H1 (cell line): ENCODE results near the gene LINC00632. TPM values are rescaled to one million over a fixed set of nuclear protein-coding genes. Genes with fewer than 3 reads are reported as not detected.
A peak's percentile ranks its signal among the peaks of the same experiment; 100 is the strongest.

ENCODE experiments used
- CTCF ChIA-PET: fragments of 300-600 bp; sonication (Branson Sonifier 250); formaldehyde crosslinking; loops from one replicate; lab custom pipeline; 2021; ENCODE audit not compliant: partially characterized antibody; lab: Charles Lee
- POLR2A ChIA-PET: fragments of 300-600 bp; sonication (Branson Sonifier 250); formaldehyde crosslinking; loops from one replicate; lab custom pipeline; 2021; ENCODE audit warnings: inconsistent platforms; ENCODE audit not compliant: partially characterized antibody; lab: Charles Lee
- DNase-seq, 2 experiments: peaks; one replicate each; pipeline versions ENCODE4 v3.0.0 to v3.0.0-alpha.2; 2010 to 2022; ENCODE audit warnings: low spot score in 2 of 2, low read depth in 1 of 2, mixed read lengths in 1 of 2
- FAIRE-seq: peaks from 2 replicates; lab custom pipeline; 2011; peaks lifted over from hg19 to GRCh38; lab: Jason Lieb, UNC
- H2AFZ ChIP-seq: 2 replicates; pipeline ENCODE4 v1.8.1; 2012; ENCODE audit warnings: low read length, inconsistent platforms
- H2AK5ac ChIP-seq: 2 replicates; pipeline ENCODE4 v1.6.1; 2013; ENCODE audit warnings: low read depth, low read length
- H2BK120ac ChIP-seq: replicated peaks from 2 replicates; pipeline ENCODE3; 2013; ENCODE audit warnings: low read depth, low read length, inconsistent platforms
- H2BK12ac ChIP-seq: 2 replicates; pipeline ENCODE4 v1.6.1; 2013; ENCODE audit warnings: low read depth, low read length
- H2BK15ac ChIP-seq: 2 replicates; pipeline ENCODE4 v1.6.1; 2013; ENCODE audit warnings: low read length
- H2BK20ac ChIP-seq: 2 replicates; pipeline ENCODE4 v1.6.1; 2013; ENCODE audit warnings: low read length
- H2BK5ac ChIP-seq: 2 replicates; pipeline ENCODE4 v1.6.1; 2013; ENCODE audit warnings: low read depth, low read length
- H3K14ac ChIP-seq: 2 replicates; pipeline ENCODE4 v1.6.1; 2013; ENCODE audit warnings: inconsistent platforms; ENCODE audit not compliant: insufficient read length
- H3K18ac ChIP-seq: 2 replicates; pipeline ENCODE4 v1.6.1; 2013; ENCODE audit warnings: low read length; ENCODE audit errors: extremely low read depth
- H3K23ac ChIP-seq: 2 replicates; pipeline ENCODE4 v1.6.1; 2013; ENCODE audit warnings: inconsistent platforms; ENCODE audit not compliant: insufficient read length
- H3K23me2 ChIP-seq: 2 replicates; pipeline ENCODE4 v1.6.1; 2013; ENCODE audit warnings: low read depth, low read length
- H3K27ac ChIP-seq: 2 replicates; pipeline ENCODE4 v1.6.1; 2011; ENCODE audit warnings: low read depth, low read length, inconsistent platforms
- H3K27me3 ChIP-seq, 4 experiments: replicated peaks in 1 of 4; 1 replicate in 1 of 4; 2 replicates in 3 of 4; pipeline versions ENCODE4 v1.6.1 to v1.8.1; 2011 to 2013; ENCODE audit warnings: low read length in 3 of 4, mild to moderate bottlenecking in 3 of 4, inconsistent platforms in 2 of 4, mixed read lengths in 2 of 4, moderate library complexity in 1 of 4; ENCODE audit not compliant: control insufficient read depth in 3 of 4, insufficient read depth in 3 of 4; ENCODE audit errors: extremely low read depth in 1 of 4
- H3K36me3 ChIP-seq, 4 experiments: 2 replicates each; pipeline versions ENCODE4 v1.6.1 to v1.8.1; 2011 to 2013; ENCODE audit warnings: mild to moderate bottlenecking in 4 of 4, low read length in 3 of 4, moderate library complexity in 2 of 4, control low read depth in 1 of 4, inconsistent platforms in 1 of 4; ENCODE audit not compliant: insufficient read depth in 4 of 4, control insufficient read depth in 2 of 4
- H3K4ac ChIP-seq: replicated peaks from 2 replicates; pipeline ENCODE3; 2013; ENCODE audit warnings: low read length, low read depth, mixed read lengths, inconsistent platforms; ENCODE audit not compliant: insufficient read length
- H3K4me1 ChIP-seq, 4 experiments: replicated peaks in 1 of 4; 1 replicate in 1 of 4; 2 replicates in 3 of 4; pipeline versions ENCODE4 v1.6.1 to v1.8.1; 2011 to 2013; ENCODE audit warnings: low read length in 3 of 4, inconsistent platforms in 2 of 4, mixed read lengths in 1 of 4; ENCODE audit not compliant: insufficient read depth in 4 of 4, control insufficient read depth in 3 of 4
- H3K4me2 ChIP-seq, 2 experiments: 2 replicates each; pipeline versions ENCODE4 v1.6.1 to v1.8.1; 2011 to 2013; ENCODE audit warnings: low read depth in 2 of 2, low read length in 2 of 2, control low read depth in 1 of 2, inconsistent platforms in 1 of 2, mild to moderate bottlenecking in 1 of 2; ENCODE audit not compliant: insufficient read depth in 1 of 2
- H3K4me3 ChIP-seq, 4 experiments: fragments of 200-600, 300-600 bp in 1 of 4; sonication (generic), shearing (Covaris generic), sonication (Bioruptor Twin) in 1 of 4; 2 replicates each; pipeline versions ENCODE4 v1.5.1 to v1.8.1; 2011 to 2016; ENCODE audit warnings: low read length in 4 of 4, low read depth in 3 of 4, control low read depth in 2 of 4, inconsistent platforms in 2 of 4, mild to moderate bottlenecking in 2 of 4, mixed read lengths in 1 of 4, moderate library complexity in 1 of 4; ENCODE audit not compliant: insufficient read depth in 2 of 4; ENCODE audit errors: extremely low read depth in 1 of 4
- H3K56ac ChIP-seq: replicated peaks from 2 replicates; pipeline ENCODE3; 2013; ENCODE audit warnings: low read depth, mild to moderate bottlenecking, mixed read lengths, low read length, inconsistent platforms; ENCODE audit not compliant: insufficient read length
- H3K79me1 ChIP-seq: 2 replicates; pipeline ENCODE4 v1.6.1; 2013; ENCODE audit warnings: low read depth, low read length, control low read depth
- H3K79me2 ChIP-seq, 2 experiments: 2 replicates each; pipeline versions ENCODE4 v1.6.1 to v1.8.1; 2012 to 2013; ENCODE audit warnings: low read length in 2 of 2, mild to moderate bottlenecking in 2 of 2, inconsistent platforms in 1 of 2; ENCODE audit not compliant: insufficient read depth in 2 of 2, control insufficient read depth in 1 of 2
- H3K9ac ChIP-seq, 4 experiments: replicated peaks in 1 of 4; 1 replicate in 1 of 4; 2 replicates in 3 of 4; pipeline versions ENCODE4 v1.6.1 to v1.8.1; 2011 to 2013; ENCODE audit warnings: low read depth in 3 of 4, low read length in 3 of 4, control low read depth in 2 of 4, mild to moderate bottlenecking in 2 of 4, moderate library complexity in 2 of 4, inconsistent platforms in 1 of 4; ENCODE audit errors: extremely low read depth in 1 of 4
- H3K9me3 ChIP-seq, 2 experiments: 2 replicates each; pipeline versions ENCODE4 v1.6.1 to v1.8.1; 2012 to 2013; ENCODE audit warnings: mild to moderate bottlenecking in 2 of 2, moderate library complexity in 2 of 2, control low read depth in 1 of 2, inconsistent platforms in 1 of 2, low read depth in 1 of 2, low read length in 1 of 2, mixed read lengths in 1 of 2; ENCODE audit not compliant: insufficient read depth in 2 of 2
- H4K20me1 ChIP-seq, 2 experiments: replicated peaks in 1 of 2; 2 replicates each; pipeline versions ENCODE3 to v1.8.1; 2011 to 2013; ENCODE audit warnings: inconsistent platforms in 2 of 2, low read length in 2 of 2, mild to moderate bottlenecking in 1 of 2; ENCODE audit not compliant: insufficient read depth in 2 of 2, control insufficient read depth in 1 of 2
- H4K5ac ChIP-seq: 2 replicates; pipeline ENCODE4 v1.6.1; 2013; ENCODE audit warnings: low read length, low read depth, mixed read lengths, inconsistent platforms; ENCODE audit not compliant: insufficient read length
- H4K8ac ChIP-seq: 2 replicates; pipeline ENCODE4 v1.8.0; 2013; ENCODE audit warnings: mild to moderate bottlenecking, moderate library complexity, low read length, inconsistent platforms; ENCODE audit not compliant: insufficient read depth; ENCODE audit errors: extremely low read depth
- H4K91ac ChIP-seq: replicated peaks from 2 replicates; pipeline ENCODE3; 2013; ENCODE audit warnings: low read length, mixed read lengths, inconsistent platforms; ENCODE audit not compliant: insufficient read length
- CTCF ChIP-seq, 3 experiments: IDR thresholded peaks; 1 replicate in 2 of 3; 2 replicates in 1 of 3; pipeline versions ENCODE4 v1.5.1 to v1.6.1; 2011; ENCODE audit warnings: low read length in 3 of 3, mild to moderate bottlenecking in 3 of 3, inconsistent platforms in 2 of 3, low read depth in 1 of 3, moderate library complexity in 1 of 3; ENCODE audit not compliant: insufficient read depth in 1 of 3; ENCODE audit errors: control extremely low read depth in 1 of 3
- RAD21 ChIP-seq, 2 experiments: IDR thresholded peaks in 1 of 2; conservative IDR thresholded peaks in 1 of 2; 2 replicates each; pipeline ENCODE4 v1.6.1; 2011; ENCODE audit warnings: low read depth in 2 of 2, low read length in 2 of 2, improper control_type of control experiment in 1 of 2, inconsistent platforms in 1 of 2, mild to moderate bottlenecking in 1 of 2, moderate library complexity in 1 of 2
- ZNF274 ChIP-seq: IDR thresholded peaks from 2 replicates; pipeline ENCODE4 v1.7.0; 2012; ENCODE audit warnings: low read length, borderline replicate concordance; ENCODE audit errors: extremely low read depth
- WGBS, 2 experiments: shearing (Covaris generic) in 1 of 2; methylation state at CpG; one replicate each; pipeline versions ENCODE4 v1.1.6 to v1.1.7; 2013 to 2015; ENCODE audit warnings: low lambda C conversion rate in 2 of 2, mixed read lengths in 2 of 2, inconsistent platforms in 1 of 2, low coverage in 1 of 2, missing lambda C conversion rate in 1 of 2; ENCODE audit not compliant: insufficient replicate concordance in 2 of 2, insufficient coverage in 1 of 2, insufficient read length in 1 of 2; ENCODE audit errors: extremely low coverage in 1 of 2, missing lambda C conversion rate in 1 of 2; 5-methylcytosine and 5-hydroxymethylcytosine counted together
- polyA plus RNA-seq, 7 experiments: library from polyadenylated mRNA; depleted of rRNA in 3 of 7; stranded (reverse) in 5 of 7; unstranded in 2 of 7; fragments of >200 nt in 5 of 7; fragments of 200-250 nt in 2 of 7; gene quantifications; 1 replicate in 5 of 7; 2 replicates in 1 of 7; 4 replicates in 1 of 7; pipeline versions ENCODE4 v1.2.1 to v1.2.3, GENCODE V29; 2011 to 2013; ENCODE audit warnings: missing spikeins in 2 of 7, mixed read lengths in 2 of 7
- total RNA-seq: library from RNA; stranded (reverse); fragmentation: NEBNext Ultra II Directional; extraction: Animal tissue kit (Norgen Biotek cat#: 25700); gene quantifications from 2 replicates; pipeline ENCODE4 v1.2.1, GENCODE V29; 2021

Gene LINC00632
- total and polyA plus RNA-seq, 2 of the 8 experiments (the other 6 are each of a cell fraction or from before 2014, with no cell fraction given): 24.5 to 85.1 TPM

- Histone ChIP-seq H2BK15ac (no peak overlapping the region), H3K36me3 (no peaks in the 10 kb centered on the region), H3K4me3 (no peak overlapping the region), H3K4me2 (no peak overlapping the region), H4K8ac (no peak overlapping the region), H3K9ac (no peak overlapping the region), H3K23ac (no peak overlapping the region), H3K27me3 (no peaks in the 10 kb centered on the region), H4K91ac (no peak overlapping the region), H2AFZ (no peak overlapping the region), H3K14ac (no peak overlapping the region), H3K4me1 (no peaks in the 10 kb centered on the region), H3K79me1 (no peaks in the 10 kb centered on the region), H3K56ac (no peak overlapping the region), H4K20me1 (no peaks in the 10 kb centered on the region), H3K27ac (no peak overlapping the region), H4K5ac (no peak overlapping the region), H3K79me2 (no peaks in the 10 kb centered on the region), H2BK120ac (no peak overlapping the region), H2BK12ac (no peak overlapping the region), H3K23me2 (no peaks in the 10 kb centered on the region), H2BK20ac (no peak overlapping the region), H3K9me3 (no peaks in the 10 kb centered on the region; a peak in 1 of 4 replicates), H3K4ac (no peak overlapping the region), H2BK5ac (no peak overlapping the region), H2AK5ac (no peak overlapping the region), H3K18ac (no peak overlapping the region)
- DNase-seq (no peak), FAIRE-seq (no peak)
- ChIA-PET CTCF (interaction anchor here (0.6 kb wide), 1 partner anchor 58 kb away, joined by 3 read pairs; no protein-coding TSS in a partner anchor), POLR2A (no interaction called here)
- TF ChIP-seq ZNF274: no peak
- TF ChIP-seq CTCF (IDR thresholded peaks at IDR 0.05; ENCODE audit: control extremely low read depth in 1 of 3, insufficient read depth in 1 of 3, low read depth in 1 of 3, low read length in 3 of 3): peak in 1 of 3 experiments; percentile 8; a peak in 1 of 4 replicates
- peak in 1 of 2 experiments; percentile 24; a peak in 1 of 4 replicates for TF ChIP-seq RAD21 (IDR thresholded peaks at IDR 0.05 in 1 of 2, conservative IDR thresholded peaks at IDR 0.05 in 1 of 2; ENCODE audit: low read depth in 2 of 2, low read length in 2 of 2)
- WGBS, 2 experiments: 100% methylated on average over 2 of the region's 2 CpGs; no CpG with 5 or more reads in 1 of the 2 experiments
These were observed 89.7 kb downstream of the LINC00632 start for GRCh38 chrX:140799216-140799615.
